ENCODE measurements around the gene TMEM222. TPM values are rescaled to one million over a fixed set of nuclear protein-coding genes. Genes with fewer than 3 reads are reported as not detected.

TMEM222 gene
- polyA plus RNA-seq, 1 donor from 2014 or later = 80.6 TPM

GRCh38 chr1:27301582-27302199, 20.3 kb upstream of the TMEM222 start:
- H4K20me1 ChIP-seq (ENCODE audit: insufficient read depth) = no peaks in the 10 kb centered on the region
- H3K4me3 ChIP-seq (ENCODE audit: low read length) = no peak overlapping the region
- no peak for TF ChIP-seq SMC3 (conservative IDR thresholded peaks at IDR 0.05; ENCODE audit: poor library complexity)
- TF ChIP-seq REST (IDR thresholded peaks at IDR 0.05; ENCODE audit: borderline replicate concordance) = no peak
- no peak for TF ChIP-seq RAD21 (conservative IDR thresholded peaks at IDR 0.05)
- no peak for TF ChIP-seq TAF1 (IDR thresholded peaks at IDR 0.05; ENCODE audit: low read depth)
- TF ChIP-seq EP300 (conservative IDR thresholded peaks at IDR 0.05; ENCODE audit: poor library complexity, severe bottlenecking) = no peak
- TF ChIP-seq POLR2AphosphoS5 (IDR thresholded peaks at IDR 0.05) = no peak
- TF ChIP-seq CTCF (IDR thresholded peaks at IDR 0.05; ENCODE audit: poor library complexity, severe bottlenecking) = no peak
- H3F3A ChIP-seq (ENCODE audit: insufficient read depth, low read length, poor library complexity, severe bottlenecking) = no peaks in the 10 kb centered on the region
- no peak overlapping the region for H3K9ac ChIP-seq (ENCODE audit: low read length)
- H3K4me2 ChIP-seq (ENCODE audit: low read length) = no peak overlapping the region
- H3K9me3 ChIP-seq (ENCODE audit: low read length) = no peaks in the 10 kb centered on the region
- H3K9me2 ChIP-seq (ENCODE audit: insufficient read depth, low read length) = no peaks in the 10 kb centered on the region
- no peaks in the 10 kb centered on the region for H3K27me3 ChIP-seq (ENCODE audit: insufficient read depth, low read depth, low read length)
- no peaks in the 10 kb centered on the region for H3K79me2 ChIP-seq (replicated peaks; ENCODE audit: insufficient read depth, low read length)
- H3K36me3 ChIP-seq (ENCODE audit: insufficient read depth, low read length) = no peaks in the 10 kb centered on the region
- H2AFZ ChIP-seq (ENCODE audit: low read depth, low read length) = no peak overlapping the region
- no peak overlapping the region for H3K27ac ChIP-seq (ENCODE audit: low read length)

GRCh38 chr1:27302612-27303011, 19.4 kb upstream of the TMEM222 start:
- Histone ChIP-seq H3K79me2 (replicated peaks; ENCODE audit: insufficient read depth, low read length) (no peaks in the 10 kb centered on the region), H3K9ac (ENCODE audit: low read length) (no peak overlapping the region), H3K9me2 (ENCODE audit: insufficient read depth, low read length) (no peaks in the 10 kb centered on the region), H3K27ac (ENCODE audit: low read length) (no peak overlapping the region), H3K9me3 (ENCODE audit: low read length) (no peaks in the 10 kb centered on the region), H2AFZ (ENCODE audit: low read depth, low read length) (no peak overlapping the region), H4K20me1 (ENCODE audit: insufficient read depth) (no peaks in the 10 kb centered on the region), H3F3A (ENCODE audit: insufficient read depth, low read length, poor library complexity, severe bottlenecking) (no peaks in the 10 kb centered on the region), H3K4me2 (ENCODE audit: low read length) (no peak overlapping the region), H3K27me3 (ENCODE audit: insufficient read depth, low read depth, low read length) (no peaks in the 10 kb centered on the region), H3K4me3 (ENCODE audit: low read length) (no peak overlapping the region), H3K36me3 (ENCODE audit: insufficient read depth, low read length) (no peaks in the 10 kb centered on the region)
- TF ChIP-seq CTCF (IDR thresholded peaks at IDR 0.05; ENCODE audit: poor library complexity, severe bottlenecking) = no peak
- TF ChIP-seq MXI1 (conservative IDR thresholded peaks at IDR 0.05; ENCODE audit: poor library complexity, severe bottlenecking) = no peak
- TF ChIP-seq POLR2AphosphoS5 (IDR thresholded peaks at IDR 0.05) = no peak
